ENCODE data around the gene RNF149. TPM values are rescaled to one million over a fixed set of nuclear protein-coding genes. Genes with fewer than 3 reads are reported as not detected.
A peak's percentile ranks its signal among the peaks of the same experiment; 100 is the strongest.

RNF149 gene
- total RNA-seq, 5 donors from 2014 or later (not counting 1 experiment from before 2014, with no cell fraction given) = 114 to 139 (median 123) TPM

GRCh38 chr2:101291973-101292372 is 16.5 kb downstream of the RNF149 start:
- H3K4me3 ChIP-seq (ENCODE audit: control insufficient read depth in 1 of 2, extremely low read depth in 1 of 2, low read length in 1 of 2) = no peak overlapping the region
- H3K27ac Mint-ChIP-seq = no peak overlapping the region
- peaks cover 5 to 17% of the 10 kb centered on the region in 2 experiments for H3K4me1 ChIP-seq (ENCODE audit: control insufficient read depth in 1 of 2, extremely low read depth in 1 of 2, insufficient read depth in 2 of 2, low read length in 2 of 2)
- peaks cover 2 to 61% of the 10 kb centered on the region in 2 donors for H3K36me3 ChIP-seq (ENCODE audit: control insufficient read depth in 2 of 2, extremely low read depth in 1 of 2, insufficient read depth in 1 of 2, low read length in 1 of 2)
- POLR2A ChIA-PET = no interaction called here
- H3K9me3 ChIP-seq = no peaks in the 10 kb centered on the region
- no peak overlapping the region for H3K4me3 Mint-ChIP-seq
- no peak for ATAC-seq (replicated peaks in 1 of 4)
- H3K36me3 Mint-ChIP-seq = peaks cover 35% of the 10 kb centered on the region
- DNase-seq = no peak
- CTCF ChIA-PET = no interaction called here
- no peak overlapping the region for H3K27ac ChIP-seq (ENCODE audit: low read length)
- H3K27me3 ChIP-seq (replicated peaks in 1 of 2; ENCODE audit: control insufficient read depth in 2 of 2, extremely low read depth in 1 of 2, insufficient read depth in 2 of 2, low read length in 1 of 2) = no peaks in the 10 kb centered on the region
- no peaks in the 10 kb centered on the region for H3K27me3 Mint-ChIP-seq
- H3K4me1 Mint-ChIP-seq = peaks cover 22 to 50% (median 46%) of the 10 kb centered on the region in 3 donors
- WGBS (ENCODE audit: insufficient coverage) = no CpG with 5 or more reads among the region's 3 CpGs
- H3K9me3 Mint-ChIP-seq = no peaks in the 10 kb centered on the region

GRCh38 chr2:101290711-101291110 is 17.8 kb downstream of the RNF149 start:
- Histone ChIP-seq H3K27ac (ENCODE audit: low read length) (no peak overlapping the region), H3K9me3 (no peaks in the 10 kb centered on the region), H3K4me1 (ENCODE audit: control insufficient read depth in 1 of 2, extremely low read depth in 1 of 2, insufficient read depth in 2 of 2, low read length in 2 of 2) (peaks cover 5 to 11% of the 10 kb centered on the region in 2 experiments), H3K27me3 (replicated peaks in 1 of 2; ENCODE audit: control insufficient read depth in 2 of 2, extremely low read depth in 1 of 2, insufficient read depth in 2 of 2, low read length in 1 of 2) (no peaks in the 10 kb centered on the region), H3K4me3 (ENCODE audit: control insufficient read depth in 1 of 2, extremely low read depth in 1 of 2, low read length in 1 of 2) (no peak overlapping the region), H3K36me3 (ENCODE audit: control insufficient read depth in 2 of 2, extremely low read depth in 1 of 2, insufficient read depth in 1 of 2, low read length in 1 of 2) (peaks cover 4 to 67% of the 10 kb centered on the region in 2 donors)
- Mint-ChIP-seq H3K9me3 (no peaks in the 10 kb centered on the region), H3K4me1 (peaks cover 9 to 46% (median 44%) of the 10 kb centered on the region in 3 donors), H3K27ac (peak overlapping the region in 1 of 2 donors; percentile 66), H3K27me3 (no peaks in the 10 kb centered on the region), H3K36me3 (peaks cover 44% of the 10 kb centered on the region), H3K4me3 (no peak overlapping the region)
- ATAC-seq (replicated peaks in 1 of 4) (no peak), DNase-seq (no peak)
- ChIA-PET CTCF (no interaction called here), POLR2A (interaction anchor here in 1 of 2 donors (1.0 kb wide), 1 partner anchor 9 kb away, joined by 3 read pairs; no protein-coding TSS in a partner anchor)

GRCh38 chr2:101287303-101287702 is 21.2 kb downstream of the RNF149 start:
- WGBS (ENCODE audit: insufficient coverage) = 100% methylated on average over 1 of the region's 2 CpGs
- Mint-ChIP-seq H3K27me3 (no peaks in the 10 kb centered on the region), H3K9me3 (no peaks in the 10 kb centered on the region), H3K4me3 (no peak overlapping the region), H3K4me1 (peaks cover 18 to 45% (median 43%) of the 10 kb centered on the region in 3 donors), H3K36me3 (peaks cover 56% of the 10 kb centered on the region), H3K27ac (peak overlapping the region in 1 of 2 donors; percentile 31)
- H3K9me3 ChIP-seq = no peaks in the 10 kb centered on the region
- CTCF ChIA-PET = interaction anchor here in 1 of 2 donors (1.1 kb wide), 1 partner anchor 12 kb away, joined by 3 read pairs; no protein-coding TSS in a partner anchor
- H3K4me3 ChIP-seq (ENCODE audit: control insufficient read depth in 1 of 2, extremely low read depth in 1 of 2, low read length in 1 of 2) = no peak overlapping the region
- H3K27ac ChIP-seq (ENCODE audit: low read length) = no peak overlapping the region
- DNase-seq (no peak), ATAC-seq (replicated peaks in 1 of 4) (no peak)
- H3K36me3 ChIP-seq (ENCODE audit: control insufficient read depth in 2 of 2, extremely low read depth in 1 of 2, insufficient read depth in 1 of 2, low read length in 1 of 2) = peaks cover 10 to 72% of the 10 kb centered on the region in 2 donors
- H3K27me3 ChIP-seq (replicated peaks in 1 of 2; ENCODE audit: control insufficient read depth in 2 of 2, extremely low read depth in 1 of 2, insufficient read depth in 2 of 2, low read length in 1 of 2) = no peaks in the 10 kb centered on the region
- POLR2A ChIA-PET = interaction anchor here in 1 of 2 donors (0.6 kb wide), 1 partner anchor 96 kb away, joined by 3 read pairs; no protein-coding TSS in a partner anchor
- peaks cover 2 to 8% of the 10 kb centered on the region in 2 experiments for H3K4me1 ChIP-seq (ENCODE audit: control insufficient read depth in 1 of 2, extremely low read depth in 1 of 2, insufficient read depth in 2 of 2, low read length in 2 of 2)

- no peaks in the 10 kb centered on the region for H3K27me3 Mint-ChIP-seq
- ATAC-seq (replicated peaks in 1 of 4) (no peak), DNase-seq (no peak)
- Histone ChIP-seq H3K4me1 (ENCODE audit: control insufficient read depth in 1 of 2, extremely low read depth in 1 of 2, insufficient read depth in 2 of 2, low read length in 2 of 2) (peaks cover 2 to 8% of the 10 kb centered on the region in 2 experiments), H3K27me3 (replicated peaks in 1 of 2; ENCODE audit: control insufficient read depth in 2 of 2, extremely low read depth in 1 of 2, insufficient read depth in 2 of 2, low read length in 1 of 2) (no peaks in the 10 kb centered on the region), H3K36me3 (ENCODE audit: control insufficient read depth in 2 of 2, extremely low read depth in 1 of 2, insufficient read depth in 1 of 2, low read length in 1 of 2) (peaks cover 10 to 73% of the 10 kb centered on the region in 2 donors), H3K9me3 (no peaks in the 10 kb centered on the region), H3K27ac (ENCODE audit: low read length) (no peak overlapping the region), H3K4me3 (ENCODE audit: control insufficient read depth in 1 of 2, extremely low read depth in 1 of 2, low read length in 1 of 2) (no peak overlapping the region)
- peaks cover 24 to 49% (median 48%) of the 10 kb centered on the region in 3 donors for H3K4me1 Mint-ChIP-seq
- peak overlapping the region; percentile 22 to 25 for H3K27ac Mint-ChIP-seq
- no peak overlapping the region for H3K4me3 Mint-ChIP-seq
- ChIA-PET POLR2A (no interaction called here), CTCF (interaction anchor here in 1 of 2 donors (1.1 kb wide), 1 partner anchor 13 kb away, joined by 3 read pairs; no protein-coding TSS in a partner anchor)
- no peaks in the 10 kb centered on the region for H3K9me3 Mint-ChIP-seq
- peaks cover 61% of the 10 kb centered on the region for H3K36me3 Mint-ChIP-seq
- no CpG with 5 or more reads among the region's 6 CpGs for WGBS (ENCODE audit: insufficient coverage)
Measured at GRCh38 chr2:101286684-101287083, 21.8 kb downstream of the RNF149 start.

GRCh38 chr2:101282980-101283379 is 25.5 kb downstream of the RNF149 start:
- no peak overlapping the region for H3K27ac ChIP-seq (ENCODE audit: low read length)
- Mint-ChIP-seq H3K4me3 (no peak overlapping the region), H3K4me1 (peaks cover 24 to 58% (median 49%) of the 10 kb centered on the region in 3 donors), H3K27me3 (no peaks in the 10 kb centered on the region), H3K36me3 (peaks cover 79% of the 10 kb centered on the region), H3K27ac (peak overlapping the region; percentile 65 to 72), H3K9me3 (no peaks in the 10 kb centered on the region)
- H3K4me3 ChIP-seq (ENCODE audit: control insufficient read depth in 1 of 2, extremely low read depth in 1 of 2, low read length in 1 of 2) = no peak overlapping the region
- H3K4me1 ChIP-seq (ENCODE audit: control insufficient read depth in 1 of 2, extremely low read depth in 1 of 2, insufficient read depth in 2 of 2, low read length in 2 of 2) = peaks cover 0 to 2% of the 10 kb centered on the region in 2 experiments
- WGBS (ENCODE audit: insufficient coverage) = 100% methylated on average over 3 of the region's 3 CpGs
- H3K27me3 ChIP-seq (replicated peaks in 1 of 2; ENCODE audit: control insufficient read depth in 2 of 2, extremely low read depth in 1 of 2, insufficient read depth in 2 of 2, low read length in 1 of 2) = no peaks in the 10 kb centered on the region
- DNase-seq = no peak
- ChIA-PET CTCF (interaction anchor here in 1 of 2 donors (1.6 kb wide), 1 partner anchor 30 kb away, joined by 3 read pairs; the partner anchor contains the start of gene CNOT11), POLR2A (interaction anchor here (0.6 to 0.7 kb wide), 3 partner anchors 56 to 569 kb away, joined by 3 to 4 read pairs (median 4); no protein-coding TSS in a partner anchor)
- H3K9me3 ChIP-seq = no peaks in the 10 kb centered on the region
- H3K36me3 ChIP-seq (ENCODE audit: control insufficient read depth in 2 of 2, extremely low read depth in 1 of 2, insufficient read depth in 1 of 2, low read length in 1 of 2) = peaks cover 13 to 89% of the 10 kb centered on the region in 2 donors
- ATAC-seq (replicated peaks in 1 of 4) = no peak

DNA sequence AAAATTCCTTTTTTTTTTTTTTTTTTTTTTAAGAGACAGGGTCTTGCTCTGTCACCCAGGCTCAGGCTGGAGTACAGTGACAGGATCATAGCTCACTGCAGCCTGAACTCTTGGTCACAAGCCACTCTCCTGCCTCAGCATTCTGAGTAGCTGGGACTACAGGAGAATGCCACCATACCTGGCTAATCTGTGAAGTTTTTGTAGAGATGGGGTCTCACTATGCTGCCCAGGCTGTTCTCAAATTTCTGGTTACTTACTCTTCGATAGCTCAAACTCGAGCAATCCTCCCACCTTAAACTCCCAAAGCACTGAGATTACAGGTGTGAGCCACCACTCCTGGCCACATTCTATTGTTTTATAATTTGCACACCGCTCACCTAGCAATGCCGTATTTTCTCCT is 27.0 kb downstream of the RNF149 start:
- peaks cover 74% of the 10 kb centered on the region for H3K36me3 Mint-ChIP-seq
- H3K4me1 ChIP-seq (ENCODE audit: control insufficient read depth in 1 of 2, extremely low read depth in 1 of 2, insufficient read depth in 2 of 2, low read length in 2 of 2) = no peaks in the 10 kb centered on the region
- no peaks in the 10 kb centered on the region for H3K27me3 ChIP-seq (replicated peaks in 1 of 2; ENCODE audit: control insufficient read depth in 2 of 2, extremely low read depth in 1 of 2, insufficient read depth in 2 of 2, low read length in 1 of 2)
- no peak overlapping the region for H3K27ac ChIP-seq (ENCODE audit: low read length)
- WGBS (ENCODE audit: insufficient coverage) = 95% methylated on average over 4 of the region's 4 CpGs
- H3K4me1 Mint-ChIP-seq = peaks cover 24 to 53% (median 46%) of the 10 kb centered on the region in 3 donors
- no peak overlapping the region for H3K4me3 Mint-ChIP-seq
- peaks cover 10 to 87% of the 10 kb centered on the region in 2 donors for H3K36me3 ChIP-seq (ENCODE audit: control insufficient read depth in 2 of 2, extremely low read depth in 1 of 2, insufficient read depth in 1 of 2, low read length in 1 of 2)
- H3K9me3 ChIP-seq = no peaks in the 10 kb centered on the region
- no peak overlapping the region for H3K4me3 ChIP-seq (ENCODE audit: control insufficient read depth in 1 of 2, extremely low read depth in 1 of 2, low read length in 1 of 2)
- H3K9me3 Mint-ChIP-seq = no peaks in the 10 kb centered on the region
- ATAC-seq (replicated peaks in 1 of 4) (no peak), DNase-seq (no peak)
- peak overlapping the region; percentile 3 to 18 for H3K27ac Mint-ChIP-seq
- CTCF ChIA-PET = interaction anchor here (0.7 to 1.8 kb wide), 9 partner anchors 18 to 587 kb away, joined by 3 to 8 read pairs (median 3); partner anchors contain the start of genes CNOT11 (in 1 of the 2) and RNF149 (in 1 of the 2)
- POLR2A ChIA-PET = interaction anchor here (0.6 to 1.3 kb wide), 9 partner anchors 10 to 59 kb away, joined by 3 to 23 read pairs (median 4); partner anchors contain the start of gene RNF149 (in 1 of the 2)
- H3K27me3 Mint-ChIP-seq = no peaks in the 10 kb centered on the region

Measured in T-cell (primary cell).